Neural progenitor cell (in vitro differentiated cells): ENCODE results near the gene PIMREG. TPM values are rescaled to one million over a fixed set of nuclear protein-coding genes. Genes with fewer than 3 reads are reported as not detected.

ENCODE experiments used
- DNase-seq: peaks from one replicate; pipeline ENCODE4 v3.0.0-alpha.2; 2016; ENCODE audit warnings: low spot score
- H2AFZ ChIP-seq: fragments of 200-600 bp; sonication (generic); replicated peaks from 2 replicates; pipeline ENCODE4 v1.6.1; 2016; ENCODE audit warnings: antibody characterized with exemption
- H3F3A ChIP-seq: fragments of 200-600 bp; sonication (generic); 2 replicates; pipeline ENCODE4 v1.6.1; 2016; ENCODE audit warnings: antibody characterized with exemption, low read depth
- H3K27ac ChIP-seq: fragments of 200-600 bp; sonication (generic); 2 replicates; pipeline ENCODE4 v1.5.1; 2016; ENCODE audit warnings: mild to moderate bottlenecking
- H3K27me3 ChIP-seq: fragments of 200-600 bp; sonication (generic); 2 replicates; pipeline ENCODE4 v1.6.1; 2016; ENCODE audit warnings: mild to moderate bottlenecking, moderate library complexity
- H3K36me3 ChIP-seq: fragments of 200-600 bp; sonication (generic); 2 replicates; pipeline ENCODE4 v1.5.1; 2016
- H3K4me1 ChIP-seq: fragments of 200-600 bp; sonication (generic); 2 replicates; pipeline ENCODE4 v1.6.1; 2016; ENCODE audit warnings: mixed run types
- H3K4me2 ChIP-seq: fragments of 200-600 bp; sonication (generic); 2 replicates; pipeline ENCODE4 v1.6.1; 2016
- H3K4me3 ChIP-seq: fragments of 200-600 bp; sonication (generic); 2 replicates; pipeline ENCODE4 v1.5.1; 2016
- H3K79me2 ChIP-seq: fragments of 200-600 bp; sonication (generic); 2 replicates; pipeline ENCODE4 v1.6.1; 2016; ENCODE audit warnings: low read depth
- H3K9ac ChIP-seq: fragments of 200-600 bp; sonication (generic); 2 replicates; pipeline ENCODE4 v1.6.1; 2016
- H3K9me3 ChIP-seq: fragments of 200-600 bp; sonication (generic); 2 replicates; pipeline ENCODE4 v1.5.1; 2016; ENCODE audit warnings: low read depth
- H4K20me1 ChIP-seq: fragments of 200-600 bp; sonication (generic); 2 replicates; pipeline ENCODE4 v1.6.1; 2016; ENCODE audit warnings: low read depth
- H3K27ac Mint-ChIP-seq: 3 replicates; pipeline ENCODE4 v1.8.0; 2021; ENCODE audit warnings: mixed read lengths
- H3K27me3 Mint-ChIP-seq: 2 replicates; pipeline ENCODE4 v1.8.0; 2022; ENCODE audit warnings: low read depth, mild to moderate bottlenecking, inconsistent platforms, moderate library complexity, mixed read lengths; ENCODE audit not compliant: insufficient read depth
- H3K36me3 Mint-ChIP-seq: 3 replicates; pipeline ENCODE4 v1.8.0; 2021; ENCODE audit warnings: mixed read lengths
- H3K4me1 Mint-ChIP-seq: 3 replicates; pipeline ENCODE4 v1.8.0; 2021; ENCODE audit warnings: mixed read lengths
- H3K4me3 Mint-ChIP-seq: 3 replicates; pipeline ENCODE4 v1.8.0; 2021; ENCODE audit warnings: mild to moderate bottlenecking, moderate library complexity, mixed read lengths
- H3K9me3 Mint-ChIP-seq: 3 replicates; pipeline ENCODE4 v1.8.0; 2020; ENCODE audit warnings: mixed read lengths
- EZH2 ChIP-seq: fragments of 200-600 bp; sonication (generic); IDR thresholded peaks from 2 replicates; pipeline ENCODE4 v1.6.1; 2017; ENCODE audit warnings: antibody characterized with exemption, mild to moderate bottlenecking, moderate library complexity
- EZH2phosphoT487 ChIP-seq: fragments of 200-600 bp; sonication (generic); IDR thresholded peaks from 2 replicates; pipeline ENCODE4 v1.6.1; 2017; ENCODE audit warnings: antibody characterized with exemption
- total RNA-seq: library from RNA; depleted of rRNA; stranded (reverse); fragments of >200 nt; gene quantifications from 2 replicates; pipeline ENCODE4 v1.2.3, GENCODE V29; 2015; ENCODE audit warnings: low replicate concordance
- TF ChIP-seq, protein P1 (sequence below): fragments of 200-600 bp; sonication (generic); IDR thresholded peaks from 2 replicates; pipeline ENCODE4 v1.5.1; 2017; ENCODE audit warnings: antibody characterized with exemption, mild to moderate bottlenecking

PIMREG gene
- total RNA-seq, 1 donor from 2014 or later = 71.3 TPM

DNA sequence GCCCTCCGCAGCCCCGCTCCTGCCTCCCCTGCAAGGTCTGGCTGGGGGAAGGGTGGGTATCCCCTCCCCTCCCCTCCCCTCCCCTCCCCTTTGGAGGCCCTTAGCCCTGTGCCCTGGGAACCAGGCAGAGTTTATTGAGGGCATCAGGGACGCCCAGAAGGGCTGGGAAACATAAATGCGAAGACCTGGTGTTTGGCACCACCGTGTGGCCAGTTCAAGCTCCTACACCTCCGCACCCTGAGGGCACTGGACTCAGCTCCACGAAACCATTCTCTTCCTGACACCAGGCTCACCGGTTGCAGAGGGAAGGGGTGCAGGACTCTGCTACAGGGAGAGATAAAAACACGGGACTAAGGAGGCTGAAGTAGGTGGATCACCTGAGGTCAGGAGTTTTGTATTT is 8.3 kb upstream of the PIMREG start:
- Histone ChIP-seq H3K9ac (no peak overlapping the region), H3K27me3 (no peaks in the 10 kb centered on the region), H3K4me1 (peaks cover 34% of the 10 kb centered on the region), H3K27ac (no peak overlapping the region), H3K4me3 (no peak overlapping the region), H3F3A (peaks cover 25% of the 10 kb centered on the region), H4K20me1 (no peaks in the 10 kb centered on the region), H3K4me2 (no peak overlapping the region), H3K9me3 (peaks cover 6% of the 10 kb centered on the region), H3K36me3 (no peaks in the 10 kb centered on the region), H2AFZ (peak overlapping the region; percentile 79), H3K79me2 (no peaks in the 10 kb centered on the region)
- no peak overlapping the region for H3K4me3 Mint-ChIP-seq
- H3K27ac Mint-ChIP-seq = peak overlapping the region; percentile 72
- H3K27me3 Mint-ChIP-seq = peaks cover 17% of the 10 kb centered on the region
- peak; percentile 86 for DNase-seq
- peaks cover 8% of the 10 kb centered on the region for H3K9me3 Mint-ChIP-seq
- peaks cover 4% of the 10 kb centered on the region for H3K36me3 Mint-ChIP-seq
- no peak for TF ChIP-seq EZH2phosphoT487
- TF ChIP-seq, protein P1, sequence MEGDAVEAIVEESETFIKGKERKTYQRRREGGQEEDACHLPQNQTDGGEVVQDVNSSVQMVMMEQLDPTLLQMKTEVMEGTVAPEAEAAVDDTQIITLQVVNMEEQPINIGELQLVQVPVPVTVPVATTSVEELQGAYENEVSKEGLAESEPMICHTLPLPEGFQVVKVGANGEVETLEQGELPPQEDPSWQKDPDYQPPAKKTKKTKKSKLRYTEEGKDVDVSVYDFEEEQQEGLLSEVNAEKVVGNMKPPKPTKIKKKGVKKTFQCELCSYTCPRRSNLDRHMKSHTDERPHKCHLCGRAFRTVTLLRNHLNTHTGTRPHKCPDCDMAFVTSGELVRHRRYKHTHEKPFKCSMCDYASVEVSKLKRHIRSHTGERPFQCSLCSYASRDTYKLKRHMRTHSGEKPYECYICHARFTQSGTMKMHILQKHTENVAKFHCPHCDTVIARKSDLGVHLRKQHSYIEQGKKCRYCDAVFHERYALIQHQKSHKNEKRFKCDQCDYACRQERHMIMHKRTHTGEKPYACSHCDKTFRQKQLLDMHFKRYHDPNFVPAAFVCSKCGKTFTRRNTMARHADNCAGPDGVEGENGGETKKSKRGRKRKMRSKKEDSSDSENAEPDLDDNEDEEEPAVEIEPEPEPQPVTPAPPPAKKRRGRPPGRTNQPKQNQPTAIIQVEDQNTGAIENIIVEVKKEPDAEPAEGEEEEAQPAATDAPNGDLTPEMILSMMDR = peak; percentile 84
- peaks cover 49% of the 10 kb centered on the region for H3K4me1 Mint-ChIP-seq

DNA sequence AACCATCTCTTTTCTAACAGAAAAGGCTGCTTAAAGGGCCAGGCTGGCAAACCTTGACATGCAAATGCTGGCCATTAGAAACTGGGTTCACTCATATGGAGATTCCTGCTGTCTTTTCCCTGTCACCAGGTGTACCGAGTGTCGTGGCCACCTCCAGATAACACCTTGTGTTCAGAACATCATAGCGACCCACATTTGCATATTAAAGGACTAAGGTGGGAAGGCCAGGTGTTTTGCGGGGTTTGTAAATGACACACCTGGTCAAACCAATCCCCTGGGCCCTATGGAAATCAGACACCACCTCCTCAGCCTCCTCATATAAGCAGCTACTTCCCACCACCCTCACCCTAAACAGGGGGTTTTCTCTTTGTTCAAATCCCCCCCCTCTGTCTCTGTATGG is 6.8 kb upstream of the PIMREG start:
- H3K27me3 ChIP-seq = no peaks in the 10 kb centered on the region
- H3K36me3 Mint-ChIP-seq = peaks cover 3% of the 10 kb centered on the region
- H3K27me3 Mint-ChIP-seq = peaks cover 10% of the 10 kb centered on the region
- H3K27ac Mint-ChIP-seq = no peak overlapping the region
- H4K20me1 ChIP-seq = no peaks in the 10 kb centered on the region
- peaks cover 6% of the 10 kb centered on the region for H3K9me3 Mint-ChIP-seq
- peaks cover 29% of the 10 kb centered on the region for H3F3A ChIP-seq
- H3K4me1 ChIP-seq = peaks cover 37% of the 10 kb centered on the region
- H3K9ac ChIP-seq = no peak overlapping the region
- H3K9me3 ChIP-seq = no peaks in the 10 kb centered on the region
- H3K4me1 Mint-ChIP-seq = peaks cover 57% of the 10 kb centered on the region
- no peak overlapping the region for H3K4me2 ChIP-seq
- no peak for DNase-seq
- no peak overlapping the region for H2AFZ ChIP-seq
- no peak for TF ChIP-seq EZH2
- TF ChIP-seq, protein P1 = no peak
- no peak for TF ChIP-seq EZH2phosphoT487
- no peak overlapping the region for H3K27ac ChIP-seq
- no peaks in the 10 kb centered on the region for H3K36me3 ChIP-seq
- no peak overlapping the region for H3K4me3 Mint-ChIP-seq
- no peak overlapping the region for H3K4me3 ChIP-seq
- H3K79me2 ChIP-seq = no peaks in the 10 kb centered on the region

DNA sequence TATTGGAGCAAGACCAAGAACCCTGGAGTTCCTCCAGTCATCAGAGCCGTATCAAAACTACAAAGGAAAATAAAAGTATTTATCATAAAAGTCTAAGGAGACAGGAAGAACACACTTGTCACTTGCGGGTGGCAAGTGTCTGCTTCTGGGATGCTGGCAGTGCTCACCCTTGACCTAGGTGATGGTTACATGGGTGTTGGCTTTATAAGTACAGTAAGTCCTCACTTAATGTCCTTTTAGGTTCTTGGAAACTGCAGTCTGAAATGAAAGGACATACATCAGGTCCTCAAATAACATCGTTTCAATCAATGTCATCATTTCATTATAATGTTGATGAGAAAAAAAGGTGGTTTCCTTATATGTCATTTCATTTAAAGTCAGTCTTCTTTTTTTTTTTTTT is 6.3 kb upstream of the PIMREG start:
- no peak overlapping the region for H3K27ac Mint-ChIP-seq
- H3K4me3 Mint-ChIP-seq = no peak overlapping the region
- no peak for DNase-seq

More for the DNA sequence above, 6.3 kb upstream of the PIMREG start:
- no peaks in the 10 kb centered on the region for H3K36me3 ChIP-seq
- H3F3A ChIP-seq = peaks cover 34% of the 10 kb centered on the region
- peaks cover 57% of the 10 kb centered on the region for H3K4me1 Mint-ChIP-seq
- H3K79me2 ChIP-seq = no peaks in the 10 kb centered on the region
- peaks cover 10% of the 10 kb centered on the region for H3K27me3 Mint-ChIP-seq
- no peak overlapping the region for H3K27ac ChIP-seq
- H3K9me3 ChIP-seq = no peaks in the 10 kb centered on the region
- H3K9me3 Mint-ChIP-seq = peaks cover 8% of the 10 kb centered on the region
- H4K20me1 ChIP-seq = no peaks in the 10 kb centered on the region
- H2AFZ ChIP-seq = no peak overlapping the region
- no peaks in the 10 kb centered on the region for H3K27me3 ChIP-seq
- H3K4me3 ChIP-seq = no peak overlapping the region
- H3K36me3 Mint-ChIP-seq = peaks cover 3% of the 10 kb centered on the region
- H3K4me2 ChIP-seq = no peak overlapping the region
- peaks cover 37% of the 10 kb centered on the region for H3K4me1 ChIP-seq
- H3K9ac ChIP-seq = no peak overlapping the region
- TF ChIP-seq, protein P1 = no peak
- TF ChIP-seq EZH2 (no peak), EZH2phosphoT487 (no peak)
